ENCODE measurements around the gene RNF2. TPM values are rescaled to one million over a fixed set of nuclear protein-coding genes. Genes with fewer than 3 reads are reported as not detected.

The RNF2 gene
- total RNA-seq, 6 experiments from 2014 or later = 4.2 to 9.1 (median 5.3) TPM

- intact Hi-C loops (cut with DNase I) = no loop called here
- WGBS (ENCODE audit: insufficient coverage, low coverage, low lambda C conversion rate, missing lambda C conversion rate) = 73% methylated on average over 2 of the region's 2 CpGs
- H3K4me1 ChIP-seq = peaks cover 0 to 4% (median 0%) of the 10 kb centered on the region in 4 donors
- H3K27ac ChIP-seq = no peak overlapping the region
- H3K9me3 ChIP-seq = no peaks in the 10 kb centered on the region
- peaks cover 0 to 71% (median 18%) of the 10 kb centered on the region in 4 donors for H3K36me3 ChIP-seq
- no peak overlapping the region for H3K4me3 ChIP-seq
- ATAC-seq = no peak
- TF ChIP-seq POLR2A (IDR thresholded peaks at IDR 0.05) = no peak
- no peak for TF ChIP-seq CTCF (IDR thresholded peaks at IDR 0.05)
- no peaks in the 10 kb centered on the region for H3K27me3 ChIP-seq
- DNase-seq = no peak
Measured at GRCh38 chr1:185129708-185130107, 84.3 kb downstream of the RNF2 start.

- Histone ChIP-seq H3K27ac (no peak overlapping the region), H3K4me1 (peaks cover 0 to 4% (median 0%) of the 10 kb centered on the region in 4 donors), H3K9me3 (no peaks in the 10 kb centered on the region), H3K27me3 (no peaks in the 10 kb centered on the region), H3K4me3 (no peak overlapping the region), H3K36me3 (peaks cover 0 to 60% (median 11%) of the 10 kb centered on the region in 4 donors)
- 80% methylated on average over 1 of the region's 1 CpG for WGBS (ENCODE audit: insufficient coverage, low coverage, low lambda C conversion rate, missing lambda C conversion rate)
- ATAC-seq (no peak), DNase-seq (no peak)
- TF ChIP-seq CTCF (IDR thresholded peaks at IDR 0.05) (no peak), POLR2A (IDR thresholded peaks at IDR 0.05) (no peak)
- intact Hi-C loops (cut with DNase I) = no loop called here
Measured at GRCh38 chr1:185132534-185132933, 87.2 kb downstream of the RNF2 start.

- no peaks in the 10 kb centered on the region for H3K27me3 ChIP-seq
- intact Hi-C loops (cut with DNase I) = no loop called here
- peaks cover 0 to 71% (median 4%) of the 10 kb centered on the region in 4 donors for H3K36me3 ChIP-seq
- no peak overlapping the region for H3K4me3 ChIP-seq
- ATAC-seq (no peak), DNase-seq (no peak)
- WGBS (ENCODE audit: insufficient coverage, low coverage, low lambda C conversion rate, missing lambda C conversion rate) = 80% methylated on average over 1 of the region's 1 CpG
- H3K9me3 ChIP-seq = no peaks in the 10 kb centered on the region
- no peak overlapping the region for H3K27ac ChIP-seq
- H3K4me1 ChIP-seq = peaks cover 0 to 1% (median 0%) of the 10 kb centered on the region in 4 donors
- no peak for TF ChIP-seq CTCF (IDR thresholded peaks at IDR 0.05)
- TF ChIP-seq POLR2A (IDR thresholded peaks at IDR 0.05) = no peak
Measured at GRCh38 chr1:185137896-185138545, 92.7 kb downstream of the RNF2 start.

GRCh38 chr1:185139246-185139645, 93.9 kb downstream of the RNF2 start:
- Histone ChIP-seq H3K27me3 (no peaks in the 10 kb centered on the region), H3K27ac (no peak overlapping the region), H3K4me1 (no peaks in the 10 kb centered on the region), H3K9me3 (no peaks in the 10 kb centered on the region), H3K36me3 (peaks cover 0 to 76% (median 4%) of the 10 kb centered on the region in 4 donors), H3K4me3 (no peak overlapping the region)
- no peak for ATAC-seq
- WGBS (ENCODE audit: insufficient coverage, low coverage, low lambda C conversion rate, missing lambda C conversion rate) = 92% methylated on average over 4 of the region's 4 CpGs
- no peak for DNase-seq
- intact Hi-C loops (cut with DNase I) = no loop called here
- TF ChIP-seq CTCF (IDR thresholded peaks at IDR 0.05) = no peak
- no peak for TF ChIP-seq POLR2A (IDR thresholded peaks at IDR 0.05)
